HepG2 (cell line): ENCODE data around the gene RAD23A. TPM values are rescaled to one million over a fixed set of nuclear protein-coding genes. Genes with fewer than 3 reads are reported as not detected.

Experiments
- ATF5 ChIP-seq: sonication (generic); formaldehyde crosslinking; IDR thresholded peaks from 2 replicates; pipeline ENCODE4 v1.4.0; 2020; ENCODE audit warnings: mild to moderate bottlenecking, low read depth, missing genetic modification reagents
- CCDC6 ChIP-seq: sonication (generic); formaldehyde crosslinking; IDR thresholded peaks from 2 replicates; pipeline ENCODE4 v1.8.1; 2022; ENCODE audit warnings: mild to moderate bottlenecking, missing genetic modification reagents, moderate library complexity
- DDIT3 ChIP-seq: sonication (generic); formaldehyde crosslinking; IDR thresholded peaks from 2 replicates; pipeline ENCODE4 v1.4.0; 2020; ENCODE audit warnings: mild to moderate bottlenecking, missing genetic modification reagents
- FOXP1 ChIP-seq, 2 experiments: fragments of 450-650 bp in 1 of 2; IDR thresholded peaks; 2 replicates each; pipeline ENCODE4 v1.6.1; 2017 to 2018; ENCODE audit warnings: antibody characterized with exemption in 1 of 2
- GABPB1 ChIP-seq: IDR thresholded peaks from 2 replicates; pipeline ENCODE4 v1.6.1; 2016; ENCODE audit warnings: mild to moderate bottlenecking, missing genetic modification reagents, moderate library complexity, missing compliant biosample characterization
- GTF2F1 ChIP-seq: fragments of 150-350 bp; IDR thresholded peaks from 2 replicates; pipeline ENCODE4 v1.6.1; 2014; ENCODE audit warnings: low read length
- ISX ChIP-seq: sonication (generic); formaldehyde crosslinking; conservative IDR thresholded peaks from 2 replicates; pipeline ENCODE4 v1.5.0; 2020; ENCODE audit warnings: missing genetic modification reagents
- KDM5A ChIP-seq: fragments of 200-600 bp; sonication (generic); IDR thresholded peaks from 2 replicates; pipeline ENCODE4 v1.7.0; 2018; ENCODE audit warnings: antibody characterized with exemption, mild to moderate bottlenecking, low read length, borderline replicate concordance
- MTA3 ChIP-seq: sonication (generic); formaldehyde crosslinking; IDR thresholded peaks from 2 replicates; pipeline ENCODE4 v1.4.0; 2020; ENCODE audit warnings: missing genetic modification reagents
- PREB ChIP-seq: sonication (generic); formaldehyde crosslinking; IDR thresholded peaks from 2 replicates; pipeline ENCODE4 v1.4.0; 2020; ENCODE audit warnings: missing genetic modification reagents
- ZBTB10 ChIP-seq: sonication (generic); formaldehyde crosslinking; IDR thresholded peaks from 2 replicates; pipeline ENCODE4 v1.4.0; 2020; ENCODE audit warnings: missing genetic modification reagents, borderline replicate concordance
- ZNF234 ChIP-seq: sonication (generic); formaldehyde crosslinking; conservative IDR thresholded peaks from 2 replicates; pipeline ENCODE4 v1.5.1; 2020; ENCODE audit warnings: mild to moderate bottlenecking, missing genetic modification reagents
- ZNF280B ChIP-seq: sonication (generic); formaldehyde crosslinking; IDR thresholded peaks from 2 replicates; pipeline ENCODE4 v1.5.0; 2020; ENCODE audit warnings: missing genetic modification reagents, mild to moderate bottlenecking, borderline replicate concordance
- ZNF30 ChIP-seq: sonication (generic); formaldehyde crosslinking; IDR thresholded peaks from 2 replicates; pipeline ENCODE4 v1.5.0; 2020; ENCODE audit warnings: mild to moderate bottlenecking, missing genetic modification reagents
- ZNF333 ChIP-seq: sonication (generic); formaldehyde crosslinking; IDR thresholded peaks from 2 replicates; pipeline ENCODE4 v1.4.0; 2020; ENCODE audit warnings: mild to moderate bottlenecking, missing genetic modification reagents, borderline replicate concordance
- ZNF550 ChIP-seq: sonication (generic); formaldehyde crosslinking; IDR thresholded peaks from 2 replicates; pipeline ENCODE4 v1.4.0; 2020; ENCODE audit warnings: mild to moderate bottlenecking, missing genetic modification reagents, borderline replicate concordance
- ZNF724P ChIP-seq: sonication (generic); formaldehyde crosslinking; IDR thresholded peaks from 2 replicates; pipeline ENCODE4 v1.8.0; 2022; ENCODE audit warnings: missing genetic modification reagents, borderline replicate concordance
- ZNF770 ChIP-seq: sonication (generic); formaldehyde crosslinking; IDR thresholded peaks from 2 replicates; pipeline ENCODE4 v1.5.0; 2020; ENCODE audit warnings: mild to moderate bottlenecking, missing genetic modification reagents
- ZNF790 ChIP-seq: sonication (generic); formaldehyde crosslinking; IDR thresholded peaks from 2 replicates; pipeline ENCODE4 v1.8.0; 2022; ENCODE audit warnings: missing genetic modification reagents, mild to moderate bottlenecking, borderline replicate concordance
- polyA plus RNA-seq, 8 experiments: library from polyadenylated mRNA; depleted of rRNA in 3 of 8; stranded (reverse) in 7 of 8; unstranded in 1 of 8; fragments of >200 nt; fragmentation: Illumina TruSeq in 4 of 8; extraction: Trizol in 4 of 8; gene quantifications; 2 replicates each; pipeline versions ENCODE4 v1.2.1 to v1.2.3, GENCODE V29; 2011 to 2016; ENCODE audit warnings: low read depth in 4 of 8, missing spikeins in 1 of 8, mixed read lengths in 1 of 8; ENCODE audit not compliant: insufficient read depth in 1 of 8
- total RNA-seq, 5 experiments: library from RNA; depleted of rRNA; stranded (reverse); fragments of >200 nt; fragmentation: Illumina TruSeq; extraction: Trizol; gene quantifications; 2 replicates each; pipeline ENCODE4 v1.2.3, GENCODE V29; 2016; ENCODE audit warnings: low read depth in 1 of 5

The RAD23A gene
- total and polyA plus RNA-seq, 2 of the 13 experiments (the other 11 are each of a cell fraction or from before 2014, with no cell fraction given) = 42.5 to 54.2 TPM

GRCh38 chr19:12956446-12957388 lies 11.1 kb downstream of the RAD23A start, which contains the start of gene GADD45GIP1 (continued):
- TF ChIP-seq ZNF550 (CRISPR knock-in tag) (no peak), ZNF770 (CRISPR knock-in tag) (peak; percentile 36; the same call in 1 of the 2 replicates), ISX (CRISPR knock-in tag) (no peak), KDM5A (peak; percentile 84), ZNF280B (CRISPR knock-in tag) (peak; percentile 55; the same call in 1 of the 2 replicates), PREB (CRISPR knock-in tag) (no peak), ZNF724P (CRISPR knock-in tag) (no peak), ZNF30 (CRISPR knock-in tag) (no peak), FOXP1 (IDR thresholded peaks at IDR 0.05) (no peak), FOXP1 (CRISPR knock-in tag; IDR thresholded peaks at IDR 0.05) (no peak), CCDC6 (0 out of 2 replicates have a peak, but pooled peaks have one; percentile 9), MTA3 (CRISPR knock-in tag) (no peak), GABPB1 (peak; percentile 75; the same call in 1 of the 2 replicates), ZBTB10 (no peak; the same call in 1 of the 2 replicates), DDIT3 (CRISPR knock-in tag) (no peak), ZNF790 (CRISPR knock-in tag) (peak; percentile 83; the same call in 1 of the 2 replicates), ZNF333 (CRISPR knock-in tag) (no peak), GTF2F1 (no peak), ZNF234 (CRISPR knock-in tag) (peak; percentile 88), ATF5 (peak; percentile 79; the same call in 1 of the 2 replicates)
